Upper lobe of left lung (tissue), 6 donors: ENCODE measurements around the gene GBP4. TPM values are rescaled to one million over a fixed set of nuclear protein-coding genes. Genes with fewer than 3 reads are reported as not detected.

Source experiments
- ATAC-seq, 2 donors: fragments of 200-7000 bp; cut with Tn5 transposase; one replicate each; pipeline ENCODE4 v1.9.1; 2022; ENCODE audit warnings: mild to moderate bottlenecking in 2 of 2, moderate library complexity in 2 of 2; ENCODE audit not compliant: low FRiP score in 2 of 2
- DNase-seq, 2 donors: peaks; one replicate each; pipeline ENCODE4 v3.0.0-alpha.2; 2019 to 2020
- H3K27ac ChIP-seq, 4 donors: fragments of 200-600 bp; sonication (generic); one replicate each; pipeline ENCODE4 v1.5.1; 2016 to 2019
- H3K27me3 ChIP-seq, 4 donors: fragments of 200-600 bp; sonication (generic); one replicate each; pipeline ENCODE4 v1.5.1; 2017 to 2019
- H3K36me3 ChIP-seq, 4 donors: fragments of 200-600 bp; sonication (generic); one replicate each; pipeline ENCODE4 v1.5.1; 2016 to 2019
- H3K4me1 ChIP-seq, 4 donors: fragments of 200-600 bp; sonication (generic); one replicate each; pipeline ENCODE4 v1.5.1; 2018 to 2019
- H3K4me3 ChIP-seq, 4 donors: fragments of 200-600 bp; sonication (generic); one replicate each; pipeline ENCODE4 v1.5.1; 2017 to 2019; ENCODE audit warnings: mild to moderate bottlenecking in 2 of 4, moderate library complexity in 1 of 4
- H3K9me3 ChIP-seq, 4 donors: fragments of 200-600 bp; sonication (generic); one replicate each; pipeline ENCODE4 v1.5.1; 2018 to 2019
- EP300 ChIP-seq, 4 donors: sonication (generic); formaldehyde crosslinking; IDR thresholded peaks; one replicate each; pipeline ENCODE4 v1.5.1; 2017; ENCODE audit warnings: antibody characterized with exemption in 4 of 4, control low read depth in 2 of 4
- POLR2A ChIP-seq, 4 donors: fragments of 450-650 bp; IDR thresholded peaks; one replicate each; pipeline ENCODE4 v1.5.1; 2016 to 2017; ENCODE audit warnings: antibody characterized with exemption in 4 of 4, mild to moderate bottlenecking in 2 of 4
- POLR2AphosphoS5 ChIP-seq, 2 donors: sonication (generic); formaldehyde crosslinking; IDR thresholded peaks; one replicate each; pipeline ENCODE4 v1.5.1; 2017; ENCODE audit warnings: antibody characterized with exemption in 2 of 2
- WGBS, 2 donors: methylation state at CpG; one replicate each; pipeline ENCODE4 v1.1.5; 2017 to 2018; 5-methylcytosine and 5-hydroxymethylcytosine counted together
- total RNA-seq, 6 donors: library from RNA; depleted of rRNA in 4 of 6; stranded (reverse); fragments of >200 nt in 4 of 6; gene quantifications; one replicate each; pipeline versions ENCODE4 v1.1.0 to v1.2.1, GENCODE V29; 2016 to 2021
- TF ChIP-seq, protein P1 (sequence below), 6 experiments: fragments of 450-650 bp in 4 of 6; fragments of 200-600 bp in 2 of 6; sonication (generic) in 2 of 6; IDR thresholded peaks; one replicate each; pipeline ENCODE4 v1.5.1; 2016 to 2019; ENCODE audit warnings: antibody characterized with exemption in 6 of 6
- donor health status: DM: no; HTN: no; CAD: no; lungs with moderate emphysema.
- donor health status: DM: no; HTN: yes; CAD: no; lungs with severe emphysema.

Gene GBP4
- total RNA-seq, 6 donors from 2014 or later: 13.6 to 27.4 (median 22.1) TPM

DNA sequence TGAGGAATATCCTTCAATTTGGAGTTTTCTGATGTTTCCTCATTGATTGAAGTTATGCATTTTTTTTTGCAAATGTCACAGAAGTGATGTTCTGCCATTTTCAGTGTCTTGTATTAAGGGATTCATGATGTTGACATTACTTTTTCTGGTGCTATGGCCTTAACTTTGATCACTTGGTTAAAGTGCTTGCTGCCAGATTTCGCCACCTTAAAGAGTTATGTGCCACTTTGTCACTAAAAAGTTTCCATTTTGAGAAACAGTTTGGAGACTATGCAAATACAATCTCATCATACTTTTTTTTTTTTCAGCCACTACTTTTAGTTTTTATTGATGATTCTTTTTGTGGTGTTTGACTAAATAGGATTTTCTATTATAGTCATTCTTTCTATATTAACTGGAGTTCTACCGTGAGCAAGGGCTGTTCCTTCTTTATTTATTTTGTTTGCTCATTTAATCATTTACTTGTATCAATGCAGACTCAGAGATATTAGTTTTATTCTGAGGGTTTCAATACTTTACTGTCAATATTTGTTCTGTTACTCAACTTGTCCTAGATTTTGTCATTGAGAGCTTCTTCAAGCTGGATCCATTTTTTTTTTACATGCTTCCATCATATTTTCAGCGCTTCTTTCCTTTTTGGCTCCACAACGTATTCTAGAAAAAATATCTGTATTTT lies 26.1 kb downstream of the GBP4 start:
- 90 to 91% methylated on average over 4 of the region's 4 CpGs for WGBS, 2 donors
- Histone ChIP-seq H3K4me1 (no peaks in the 10 kb centered on the region), H3K27me3 (no peaks in the 10 kb centered on the region), H3K9me3 (no peaks in the 10 kb centered on the region), H3K4me3 (no peak overlapping the region), H3K36me3 (no peaks in the 10 kb centered on the region), H3K27ac (no peak overlapping the region)
- ATAC-seq (no peak), DNase-seq (no peak)
- TF ChIP-seq POLR2AphosphoS5 (IDR thresholded peaks at IDR 0.05) (no peak), EP300 (IDR thresholded peaks at IDR 0.05) (no peak), POLR2A (IDR thresholded peaks at IDR 0.05) (no peak)
- TF ChIP-seq, protein P1, sequence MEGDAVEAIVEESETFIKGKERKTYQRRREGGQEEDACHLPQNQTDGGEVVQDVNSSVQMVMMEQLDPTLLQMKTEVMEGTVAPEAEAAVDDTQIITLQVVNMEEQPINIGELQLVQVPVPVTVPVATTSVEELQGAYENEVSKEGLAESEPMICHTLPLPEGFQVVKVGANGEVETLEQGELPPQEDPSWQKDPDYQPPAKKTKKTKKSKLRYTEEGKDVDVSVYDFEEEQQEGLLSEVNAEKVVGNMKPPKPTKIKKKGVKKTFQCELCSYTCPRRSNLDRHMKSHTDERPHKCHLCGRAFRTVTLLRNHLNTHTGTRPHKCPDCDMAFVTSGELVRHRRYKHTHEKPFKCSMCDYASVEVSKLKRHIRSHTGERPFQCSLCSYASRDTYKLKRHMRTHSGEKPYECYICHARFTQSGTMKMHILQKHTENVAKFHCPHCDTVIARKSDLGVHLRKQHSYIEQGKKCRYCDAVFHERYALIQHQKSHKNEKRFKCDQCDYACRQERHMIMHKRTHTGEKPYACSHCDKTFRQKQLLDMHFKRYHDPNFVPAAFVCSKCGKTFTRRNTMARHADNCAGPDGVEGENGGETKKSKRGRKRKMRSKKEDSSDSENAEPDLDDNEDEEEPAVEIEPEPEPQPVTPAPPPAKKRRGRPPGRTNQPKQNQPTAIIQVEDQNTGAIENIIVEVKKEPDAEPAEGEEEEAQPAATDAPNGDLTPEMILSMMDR (IDR thresholded peaks at IDR 0.05): no peak

DNA sequence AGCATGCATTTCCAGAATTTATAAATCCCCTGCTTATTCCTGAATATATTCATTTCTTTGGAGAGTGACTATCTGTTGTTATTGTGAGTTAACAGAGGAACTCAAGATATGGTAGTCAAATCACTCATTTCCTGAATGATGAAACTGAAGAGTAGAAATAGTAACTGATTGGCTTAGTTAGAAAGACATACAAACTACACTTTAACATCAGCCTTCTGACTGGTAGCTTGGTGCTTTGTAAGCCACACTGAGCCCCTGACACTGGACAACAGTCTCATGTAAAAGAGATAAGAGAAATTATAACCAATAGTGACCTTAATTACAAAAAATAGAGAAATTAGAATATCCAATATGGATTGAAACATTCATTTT lies 27.7 kb downstream of the GBP4 start:
- ATAC-seq (no peak), DNase-seq (no peak)
- Histone ChIP-seq H3K36me3 (no peaks in the 10 kb centered on the region), H3K9me3 (no peaks in the 10 kb centered on the region), H3K4me3 (no peak overlapping the region), H3K27ac (no peak overlapping the region), H3K4me1 (no peaks in the 10 kb centered on the region), H3K27me3 (no peaks in the 10 kb centered on the region)
- no peak for TF ChIP-seq POLR2AphosphoS5 (IDR thresholded peaks at IDR 0.05)
- TF ChIP-seq EP300 (IDR thresholded peaks at IDR 0.05): no peak
- no peak for TF ChIP-seq POLR2A (IDR thresholded peaks at IDR 0.05)

DNA sequence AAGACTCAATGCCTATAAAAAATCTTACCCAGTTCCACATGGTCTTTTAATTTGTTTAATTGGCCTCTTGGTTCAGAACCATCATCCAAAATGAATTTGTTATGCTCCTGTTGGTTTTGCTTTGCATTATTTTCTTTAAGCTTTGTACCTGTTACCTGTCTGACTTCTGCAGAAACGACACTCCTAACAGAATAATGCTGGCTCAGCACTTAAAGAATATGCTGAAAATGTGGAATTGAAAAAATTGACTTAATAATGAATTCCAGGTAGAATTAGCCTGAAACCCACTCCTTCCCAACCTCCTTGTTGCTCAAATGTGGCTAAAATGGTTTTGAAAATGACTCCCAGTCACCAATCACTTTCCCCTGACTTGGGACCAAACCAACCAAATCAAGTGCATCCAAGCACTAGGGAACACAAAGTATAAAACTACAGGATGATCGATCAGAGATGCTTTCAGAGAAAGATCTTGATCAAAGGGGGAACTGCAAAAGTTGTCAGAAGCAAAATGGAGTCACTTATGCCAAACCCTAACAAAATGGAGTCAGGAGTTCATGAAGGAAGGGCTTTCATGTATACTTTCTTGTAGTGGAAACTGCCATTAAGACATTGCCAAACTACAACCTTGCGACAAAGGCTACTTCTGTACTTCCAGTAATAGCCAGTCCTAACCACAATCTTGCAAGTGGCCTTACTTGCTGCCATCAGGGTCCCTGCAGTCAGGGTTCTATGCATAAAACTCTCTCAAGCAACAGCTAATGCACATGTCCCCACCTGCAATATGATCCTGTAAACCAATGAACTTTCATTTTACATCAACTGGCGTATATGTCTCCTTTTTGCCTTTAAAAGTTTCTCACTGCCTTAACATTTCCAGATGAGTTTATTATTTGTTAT lies 28.3 kb downstream of the GBP4 start:
- TF ChIP-seq EP300 (IDR thresholded peaks at IDR 0.05) (no peak), POLR2AphosphoS5 (IDR thresholded peaks at IDR 0.05) (no peak), POLR2A (IDR thresholded peaks at IDR 0.05) (no peak)
- TF ChIP-seq, protein P1 (IDR thresholded peaks at IDR 0.05): no peak
- no peaks in the 10 kb centered on the region for H3K36me3 ChIP-seq
- no peak for DNase-seq
- no peak for ATAC-seq
- 92 to 93% methylated on average over 4 of the region's 4 CpGs for WGBS, 2 donors
- H3K9me3 ChIP-seq: no peaks in the 10 kb centered on the region
- no peak overlapping the region for H3K27ac ChIP-seq
- H3K27me3 ChIP-seq: no peaks in the 10 kb centered on the region
- H3K4me1 ChIP-seq: no peaks in the 10 kb centered on the region
- H3K4me3 ChIP-seq: no peak overlapping the region

DNA sequence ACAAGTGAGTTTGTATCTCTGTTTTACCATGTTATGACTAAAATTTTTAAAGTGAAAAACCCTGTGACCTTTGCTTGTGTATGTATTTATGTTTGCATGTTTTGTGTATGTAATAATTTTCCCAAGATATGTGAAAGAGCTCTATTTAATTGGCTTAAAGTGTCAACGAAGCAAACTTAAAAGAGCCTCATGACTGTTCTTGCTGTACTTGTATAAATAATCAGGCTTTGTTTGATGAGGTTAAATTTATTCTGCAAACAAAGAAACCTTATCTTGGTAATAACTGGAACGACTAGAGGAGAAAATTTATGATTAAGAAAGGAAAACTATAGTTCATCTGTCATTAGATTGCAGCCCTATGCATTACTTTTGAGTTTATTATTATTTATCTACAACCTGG lies 29.6 kb downstream of the GBP4 start:
- Histone ChIP-seq H3K27me3 (no peaks in the 10 kb centered on the region), H3K9me3 (no peaks in the 10 kb centered on the region), H3K27ac (no peak overlapping the region), H3K36me3 (no peaks in the 10 kb centered on the region), H3K4me1 (no peaks in the 10 kb centered on the region), H3K4me3 (no peak overlapping the region)
- DNase-seq (no peak), ATAC-seq (no peak)
- TF ChIP-seq EP300 (IDR thresholded peaks at IDR 0.05): no peak
- TF ChIP-seq, protein P1 (IDR thresholded peaks at IDR 0.05): no peak
- TF ChIP-seq POLR2AphosphoS5 (IDR thresholded peaks at IDR 0.05): no peak
- no peak for TF ChIP-seq POLR2A (IDR thresholded peaks at IDR 0.05)
- WGBS, 2 donors: 36% methylated on average over 2 of the region's 2 CpGs

DNA sequence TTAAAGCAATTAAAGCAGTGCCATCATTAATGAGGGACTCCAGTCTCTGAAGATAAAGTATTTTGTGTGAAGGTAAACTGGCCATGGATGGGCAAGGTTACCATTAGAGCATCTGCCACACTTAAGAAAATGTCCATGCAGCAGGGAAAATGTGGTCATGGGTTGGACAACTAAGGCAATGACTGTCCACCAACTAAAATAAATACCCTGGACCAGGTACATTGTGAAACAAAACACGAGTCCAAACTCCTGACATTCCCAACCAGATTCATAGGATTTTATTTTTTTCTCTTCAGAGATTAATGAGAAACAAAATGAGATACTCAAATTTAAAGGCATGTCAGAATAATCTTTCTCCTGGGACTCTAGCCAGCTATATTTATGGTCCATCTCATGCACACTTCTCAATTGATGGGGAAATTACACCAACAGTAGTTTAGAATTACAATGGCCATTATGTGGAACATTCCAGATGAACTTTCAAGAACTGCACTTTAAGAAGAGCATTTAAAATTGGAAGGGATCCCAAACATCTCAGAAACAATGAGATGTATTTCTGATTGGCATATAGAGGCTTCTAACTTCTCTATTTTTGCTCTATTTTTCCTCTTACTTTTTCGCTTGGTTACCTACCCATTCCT lies 31.0 kb downstream of the GBP4 start:
- TF ChIP-seq POLR2A (IDR thresholded peaks at IDR 0.05): no peak
- TF ChIP-seq, protein P1 (IDR thresholded peaks at IDR 0.05): no peak
- no peak for TF ChIP-seq POLR2AphosphoS5 (IDR thresholded peaks at IDR 0.05)
- no peak for TF ChIP-seq EP300 (IDR thresholded peaks at IDR 0.05)
- DNase-seq (no peak), ATAC-seq (no peak)
- Histone ChIP-seq H3K4me1 (no peaks in the 10 kb centered on the region), H3K4me3 (no peak overlapping the region), H3K27me3 (no peaks in the 10 kb centered on the region), H3K36me3 (no peaks in the 10 kb centered on the region), H3K9me3 (no peaks in the 10 kb centered on the region), H3K27ac (no peak overlapping the region)
- WGBS, 2 donors: 83 to 91% methylated on average over 2 of the region's 2 CpGs
